GM19452 (cell line): ENCODE data around the gene PRSS57.
A peak's percentile ranks its signal among the peaks of the same experiment; 100 is the strongest.
"Not testable (repeated sequence)": the region's sequence is repeated elsewhere in the genome, so short reads cannot be mapped to it uniquely, and the experiment has no call there.

Experiments used
- ATAC-seq: cut with Tn5 transposase; IDR thresholded peaks from one replicate; pipeline ENCODE4 v1.9.1; 2021; ENCODE audit not compliant: unreplicated experiment

PRSS57 gene

GRCh38 chr19:698529-698928 is 3.3 kb upstream of the PRSS57 start:
- ATAC-seq: not testable (repeated sequence)

- no peak for ATAC-seq
Measured at GRCh38 chr19:694481-695351, 536 bp downstream of the PRSS57 start.

GRCh38 chr19:690203-690602 is 5.0 kb downstream of the PRSS57 start:
- ATAC-seq: no peak

- ATAC-seq: no peak
Measured at GRCh38 chr19:688992-689391, 6.3 kb downstream of the PRSS57 start.

- no peak for ATAC-seq
Measured at GRCh38 chr19:688214-688613, 7.0 kb downstream of the PRSS57 start.

GRCh38 chr19:687569-688166 is 7.6 kb downstream of the PRSS57 start:
- ATAC-seq: no peak

DNA sequence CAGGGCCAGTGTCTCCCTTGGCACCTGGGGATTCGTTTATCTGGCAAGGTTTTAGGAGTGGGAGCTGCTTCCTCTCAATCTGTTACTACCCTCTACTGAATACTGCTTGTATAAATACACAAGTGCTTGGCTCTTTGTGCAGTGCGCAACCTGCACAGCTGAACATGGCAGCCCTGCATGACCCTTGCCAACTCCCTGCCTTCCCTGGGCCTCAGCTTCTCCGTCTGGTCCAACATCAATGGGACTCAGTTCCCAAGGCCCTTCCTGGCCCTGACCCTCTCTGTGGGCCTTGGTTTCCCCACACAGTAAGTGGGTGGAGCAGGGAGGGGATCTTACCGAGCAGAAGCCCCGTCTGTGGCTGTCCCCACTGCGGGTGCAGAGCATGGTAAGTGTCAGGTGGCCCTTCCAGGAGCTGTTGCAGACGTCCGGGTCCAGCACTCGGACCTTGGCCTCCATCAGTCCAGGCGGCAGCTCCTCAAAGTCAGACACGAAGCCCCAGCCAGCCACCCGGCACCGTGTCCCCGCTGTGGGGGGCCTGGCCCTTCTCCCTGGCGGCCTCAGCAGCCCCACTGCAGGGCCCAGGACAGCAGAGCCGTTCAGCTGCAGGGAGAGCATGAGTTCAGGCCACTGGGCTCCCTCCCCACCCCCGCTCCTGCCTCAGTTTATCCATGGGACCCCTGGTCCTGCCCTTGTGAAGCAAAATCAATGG is 8.5 kb downstream of the PRSS57 start:
- no peak for ATAC-seq

DNA sequence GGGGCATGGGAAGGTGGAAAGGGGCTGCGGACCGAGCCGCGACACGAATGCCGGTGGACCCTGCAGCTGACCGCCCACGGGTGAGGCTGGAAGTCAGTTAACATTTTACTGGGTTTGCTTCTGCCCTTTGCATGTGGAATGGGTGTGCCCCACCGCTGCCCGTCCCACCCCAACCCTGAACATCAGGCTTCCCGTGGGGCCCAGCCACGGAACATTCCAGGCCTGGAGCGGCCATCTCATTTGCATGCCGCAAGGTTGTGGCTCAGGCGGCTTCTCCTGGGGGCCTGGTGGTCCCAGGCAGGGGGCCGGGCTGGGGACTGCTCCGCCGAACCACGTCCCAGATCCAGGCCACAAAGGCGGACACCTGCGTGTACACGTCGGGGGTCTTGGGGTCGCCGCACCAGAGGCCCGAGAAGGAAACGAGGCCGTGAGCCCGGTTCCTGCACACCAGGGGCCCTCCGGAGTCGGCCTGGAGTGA is 9.8 kb downstream of the PRSS57 start:
- ATAC-seq: no peak

DNA sequence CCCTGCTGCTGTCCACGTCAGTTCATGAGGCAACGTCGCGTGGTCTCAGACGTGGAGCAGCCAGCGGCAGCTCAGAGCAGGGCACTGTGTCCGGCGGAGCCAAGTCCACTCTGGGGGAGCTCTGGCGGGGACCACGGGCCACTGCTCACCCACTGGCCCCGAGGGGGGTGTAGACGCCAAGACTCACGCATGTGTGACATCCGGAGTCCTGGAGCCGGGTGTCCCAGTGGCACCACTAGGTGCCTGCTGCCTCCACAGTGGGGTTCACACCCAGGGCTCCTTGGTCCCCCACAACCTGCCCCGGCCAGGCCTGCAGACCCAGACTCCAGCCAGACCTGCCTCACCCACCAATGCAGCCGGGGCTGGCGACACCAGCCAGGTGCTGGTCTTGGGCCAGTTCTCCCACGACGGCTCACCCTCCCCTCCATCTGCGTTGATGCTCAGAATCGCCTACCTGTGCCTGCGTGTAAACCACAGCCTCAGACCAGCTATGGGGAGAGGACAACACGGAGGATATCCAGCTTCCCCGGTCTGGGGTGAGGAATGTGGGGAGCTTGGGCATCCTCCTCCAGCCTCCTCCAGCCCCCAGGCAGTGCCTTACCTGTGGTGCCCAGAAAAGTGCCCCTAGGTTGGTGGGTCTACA is 12.5 kb downstream of the PRSS57 start:
- no peak for ATAC-seq

DNA sequence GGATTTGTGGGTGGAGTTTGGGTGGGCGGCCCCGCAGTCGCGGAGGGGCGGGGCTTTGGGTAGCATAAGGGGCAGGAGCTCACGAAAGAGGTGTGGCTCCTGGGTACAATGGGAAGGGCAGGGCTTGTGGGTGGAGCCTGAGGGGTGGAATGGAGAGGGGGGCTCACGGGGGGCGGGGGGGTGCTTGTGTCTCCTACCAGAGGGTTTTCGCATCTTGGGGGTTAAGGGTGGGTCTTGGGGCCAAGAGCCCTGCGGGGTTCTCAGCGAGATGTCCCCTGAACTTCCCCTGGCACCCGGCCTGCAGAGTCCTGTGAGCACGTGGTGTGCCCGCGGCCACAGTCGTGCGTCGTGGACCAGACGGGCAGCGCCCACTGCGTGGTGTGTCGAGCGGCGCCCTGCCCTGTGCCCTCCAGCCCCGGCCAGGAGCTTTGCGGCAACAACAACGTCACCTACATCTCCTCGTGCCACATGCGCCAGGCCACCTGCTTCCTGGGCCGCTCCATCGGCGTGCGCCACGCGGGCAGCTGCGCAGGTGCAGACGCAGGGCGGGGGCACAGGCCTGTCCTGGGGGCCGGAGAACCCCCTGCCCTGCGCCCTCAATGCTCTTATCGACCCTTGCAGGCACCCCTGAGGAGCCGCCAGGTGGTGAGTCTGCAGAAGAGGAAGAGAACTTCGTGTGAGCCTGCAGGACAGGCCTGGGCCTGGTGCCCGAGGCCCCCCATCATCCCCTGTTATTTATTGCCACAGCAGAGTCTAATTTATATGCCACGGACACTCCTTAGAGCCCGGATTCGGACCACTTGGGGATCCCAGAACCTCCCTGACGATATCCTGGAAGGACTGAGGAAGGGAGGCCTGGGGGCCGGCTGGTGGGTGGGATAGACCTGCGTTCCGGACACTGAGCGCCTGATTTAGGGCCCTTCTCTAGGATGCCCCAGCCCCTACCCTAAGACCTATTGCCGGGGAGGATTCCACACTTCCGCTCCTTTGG is 13.9 kb downstream of the PRSS57 start:
- ATAC-seq: no peak

GRCh38 chr19:680287-681028 is 14.8 kb downstream of the PRSS57 start:
- ATAC-seq: peak; percentile 73

GRCh38 chr19:679418-680286 is 15.6 kb downstream of the PRSS57 start:
- peak; percentile 18 for ATAC-seq

DNA sequence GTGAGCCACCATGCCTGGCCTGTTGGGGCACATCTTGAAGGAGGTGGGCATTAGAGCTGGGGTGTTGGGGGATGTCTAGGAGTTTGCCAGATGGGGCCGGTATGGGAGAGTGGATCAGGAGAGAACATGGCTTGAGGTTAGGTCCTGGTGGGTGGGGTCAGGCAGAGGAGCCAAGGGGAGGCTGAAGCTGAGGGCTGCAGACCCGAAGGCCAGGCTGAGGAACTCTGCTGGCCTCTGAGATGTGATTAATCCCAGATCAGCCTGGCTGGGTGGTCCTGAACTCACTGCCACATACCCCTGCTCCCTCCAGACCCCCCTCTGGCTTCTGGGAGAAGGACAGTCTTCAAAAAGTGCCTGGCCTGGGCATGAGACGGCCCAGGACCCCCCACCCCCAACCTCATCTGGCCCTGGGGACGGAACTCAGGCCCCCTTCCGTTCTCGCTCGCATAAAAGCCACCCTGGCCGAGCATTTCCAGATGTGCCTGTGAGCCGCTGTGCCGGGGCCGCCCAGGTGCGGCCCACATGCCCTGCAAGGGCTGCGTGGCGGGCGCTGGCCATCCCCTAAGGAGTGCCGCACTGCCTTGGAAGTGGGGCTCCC is 16.4 kb downstream of the PRSS57 start:
- no peak for ATAC-seq

DNA sequence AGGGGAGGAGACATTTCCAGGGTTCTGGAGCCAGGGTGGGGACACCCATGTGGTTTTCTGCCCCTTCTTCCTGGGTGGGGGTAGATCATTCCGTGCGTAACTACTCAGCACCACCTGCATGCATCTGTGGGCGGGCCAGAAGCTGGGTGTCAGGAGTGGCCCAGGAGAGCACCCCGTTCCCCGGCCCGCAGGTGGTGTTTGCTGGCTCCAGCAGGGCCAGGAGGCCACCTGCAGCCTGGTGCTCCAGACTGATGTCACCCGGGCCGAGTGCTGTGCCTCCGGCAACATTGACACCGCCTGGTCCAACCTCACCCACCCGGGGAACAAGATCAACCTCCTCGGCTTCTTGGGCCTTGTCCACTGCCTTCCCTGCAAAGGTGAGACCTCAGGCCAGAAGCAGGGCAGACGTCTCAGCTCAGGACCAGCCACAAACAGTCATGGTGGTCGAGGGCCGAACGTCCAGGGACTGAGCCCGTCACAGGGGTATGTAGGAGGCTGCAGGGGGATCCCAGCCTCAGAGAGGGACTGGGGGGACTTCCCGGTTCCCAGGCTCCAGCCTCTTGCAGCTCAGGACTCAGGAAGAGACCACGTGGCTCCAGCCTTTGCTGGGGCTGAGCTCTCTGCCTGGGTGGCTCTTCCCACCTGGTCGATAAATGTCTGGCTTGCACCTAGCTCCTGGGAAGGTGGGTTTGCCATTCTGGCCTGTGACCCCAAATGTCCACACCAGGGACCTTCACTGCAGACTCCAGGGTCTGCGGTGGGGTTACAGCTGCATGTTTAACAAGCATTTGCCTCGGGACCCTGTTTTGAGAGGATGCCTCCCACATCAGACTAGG is 17.4 kb downstream of the PRSS57 start:
- no peak for ATAC-seq

DNA sequence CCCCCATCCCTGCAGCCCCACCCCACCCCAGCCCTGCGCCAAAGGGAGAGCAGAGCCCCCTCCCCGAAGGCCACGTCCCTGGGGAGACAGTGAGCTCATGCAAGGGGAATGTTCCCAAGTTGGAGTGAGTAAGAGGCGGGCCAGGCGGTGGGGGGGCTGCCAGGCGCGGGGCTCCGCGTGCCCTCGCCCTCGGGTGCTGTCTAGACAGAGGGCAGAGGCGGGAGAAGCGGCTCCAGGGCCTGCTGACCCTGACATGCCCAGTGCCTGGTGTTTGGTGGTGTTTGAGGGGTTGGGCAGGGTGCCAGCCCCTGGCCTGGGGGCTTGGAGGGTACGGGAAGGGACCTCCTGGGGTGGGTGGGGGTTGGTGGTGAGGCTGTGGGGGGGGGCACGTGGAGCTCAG is 18.1 kb downstream of the PRSS57 start:
- no peak for ATAC-seq

GRCh38 chr19:676339-677105 is 18.7 kb downstream of the PRSS57 start, which contains the start of gene FSTL3:
FSTL3 (plus strand) TSS chr19:676392; CDS start chr19:676424, 32 bp downstream.
- ATAC-seq: no peak
